ENCODE measurements around the gene PTPRK.
"Not testable (repeated sequence)": the region's sequence is repeated elsewhere in the genome, so short reads cannot be mapped to it uniquely, and the experiment has no call there.

The PTPRK gene

GRCh38 chr6:128434752-128435151 is 85.6 kb downstream of the PTPRK start:
- not testable (repeated sequence) for DNase-seq

GRCh38 chr6:128432394-128432793 is 88.0 kb downstream of the PTPRK start:
- no peak for DNase-seq

- DNase-seq, result no peak
These were observed 93.3 kb downstream of the PTPRK start for GRCh38 chr6:128427139-128427538.

GRCh38 chr6:128425856-128426255 is 94.5 kb downstream of the PTPRK start:
- DNase-seq, result no peak

- no peak for DNase-seq
These were observed 97.5 kb downstream of the PTPRK start for GRCh38 chr6:128422871-128423270.

GRCh38 chr6:128422200-128422599 is 98.2 kb downstream of the PTPRK start:
- DNase-seq, result no peak

- no peak for DNase-seq
These were observed 98.6 kb downstream of the PTPRK start for GRCh38 chr6:128421788-128422187.

GRCh38 chr6:128417698-128418097 is 102.7 kb downstream of the PTPRK start:
- no peak for DNase-seq

- DNase-seq, result no peak
These were observed 105.0 kb downstream of the PTPRK start for GRCh38 chr6:128415387-128415786.

GRCh38 chr6:128414943-128415342 is 105.5 kb downstream of the PTPRK start:
- no peak for DNase-seq

- no peak for DNase-seq
These were observed 107.1 kb downstream of the PTPRK start for GRCh38 chr6:128413291-128413690.

GRCh38 chr6:128412680-128413079 is 107.7 kb downstream of the PTPRK start:
- DNase-seq, result no peak

- DNase-seq, result no peak
These were observed 109.8 kb downstream of the PTPRK start for GRCh38 chr6:128410584-128410983.

GRCh38 chr6:128409003-128409402 is 111.4 kb downstream of the PTPRK start:
- no peak for DNase-seq

GRCh38 chr6:128406453-128406852 is 113.9 kb downstream of the PTPRK start:
- no peak for DNase-seq

- no peak for DNase-seq
These were observed 116.6 kb downstream of the PTPRK start for GRCh38 chr6:128403618-128404444.

GRCh38 chr6:128400875-128401274 is 119.5 kb downstream of the PTPRK start:
- no peak for DNase-seq

- DNase-seq, result no peak
These were observed 122.4 kb downstream of the PTPRK start for GRCh38 chr6:128397996-128398395.

GRCh38 chr6:128395596-128395995 is 124.8 kb downstream of the PTPRK start:
- DNase-seq, result no peak

- no peak for DNase-seq
These were observed 125.2 kb downstream of the PTPRK start for GRCh38 chr6:128395188-128395587.

GRCh38 chr6:128394167-128394566 is 126.2 kb downstream of the PTPRK start:
- no peak for DNase-seq

GRCh38 chr6:128389820-128390534 is 130.4 kb downstream of the PTPRK start:
- no peak for DNase-seq

- no peak for DNase-seq
These were observed 132.0 kb downstream of the PTPRK start for GRCh38 chr6:128388380-128388779.

GRCh38 chr6:128380891-128381290 is 139.5 kb downstream of the PTPRK start:
- DNase-seq, result no peak

Measured in activated CD4-positive, alpha-beta T cell treated with anti-CD3 and anti-CD28 coated beads for 1 hour (primary cell).